ENCODE data around the gene HINT2.

DNA sequence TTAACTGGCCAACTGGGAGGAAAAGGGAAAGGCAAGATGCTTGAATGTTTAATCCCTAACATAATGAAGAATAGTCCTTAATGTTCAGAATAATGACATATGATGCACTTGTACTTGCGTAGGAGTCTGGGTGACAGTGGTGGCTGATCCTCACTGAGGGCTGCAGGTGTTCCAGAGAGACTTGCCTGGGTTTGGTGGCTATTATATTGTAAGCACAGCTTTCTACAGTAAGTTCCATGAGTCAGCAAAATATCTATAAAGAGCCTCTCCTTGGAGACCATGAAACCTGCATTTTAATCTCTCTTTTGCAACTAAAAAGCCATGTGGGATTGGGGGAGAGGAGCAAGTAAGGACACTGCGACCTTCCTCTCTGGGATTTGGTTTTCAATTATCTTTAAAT is 25.3 kb downstream of the HINT2 start:
- TF ChIP-seq EZH2 (IDR thresholded peaks at IDR 0.05; ENCODE audit: borderline replicate concordance, low read depth, low read length, severe bottlenecking), result no peak
- TF ChIP-seq, protein P1, sequence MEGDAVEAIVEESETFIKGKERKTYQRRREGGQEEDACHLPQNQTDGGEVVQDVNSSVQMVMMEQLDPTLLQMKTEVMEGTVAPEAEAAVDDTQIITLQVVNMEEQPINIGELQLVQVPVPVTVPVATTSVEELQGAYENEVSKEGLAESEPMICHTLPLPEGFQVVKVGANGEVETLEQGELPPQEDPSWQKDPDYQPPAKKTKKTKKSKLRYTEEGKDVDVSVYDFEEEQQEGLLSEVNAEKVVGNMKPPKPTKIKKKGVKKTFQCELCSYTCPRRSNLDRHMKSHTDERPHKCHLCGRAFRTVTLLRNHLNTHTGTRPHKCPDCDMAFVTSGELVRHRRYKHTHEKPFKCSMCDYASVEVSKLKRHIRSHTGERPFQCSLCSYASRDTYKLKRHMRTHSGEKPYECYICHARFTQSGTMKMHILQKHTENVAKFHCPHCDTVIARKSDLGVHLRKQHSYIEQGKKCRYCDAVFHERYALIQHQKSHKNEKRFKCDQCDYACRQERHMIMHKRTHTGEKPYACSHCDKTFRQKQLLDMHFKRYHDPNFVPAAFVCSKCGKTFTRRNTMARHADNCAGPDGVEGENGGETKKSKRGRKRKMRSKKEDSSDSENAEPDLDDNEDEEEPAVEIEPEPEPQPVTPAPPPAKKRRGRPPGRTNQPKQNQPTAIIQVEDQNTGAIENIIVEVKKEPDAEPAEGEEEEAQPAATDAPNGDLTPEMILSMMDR (IDR thresholded peaks at IDR 0.05; ENCODE audit: borderline replicate concordance, extremely low read depth, low read length, poor library complexity, severe bottlenecking), result no peak

All from DND-41 (cell line).